Smooth muscle cell (in vitro differentiated cells): Measurements from ENCODE around the gene FBXL19. TPM values are rescaled to one million over a fixed set of nuclear protein-coding genes. Genes with fewer than 3 reads are reported as not detected.

ENCODE experiments used
- DNase-seq: peaks from one replicate; lab custom pipeline; 2025; ENCODE audit not compliant: unreplicated experiment; lab: John Stamatoyannopoulos, UW
- H2AFZ ChIP-seq: fragments of 200-600 bp; sonication (generic); 2 replicates; pipeline ENCODE4 v1.6.0; 2016; ENCODE audit warnings: antibody characterized with exemption, low read depth, mild to moderate bottlenecking
- H3F3A ChIP-seq: fragments of 200-600 bp; sonication (generic); 2 replicates; pipeline ENCODE4 v1.6.0; 2017; ENCODE audit warnings: antibody characterized with exemption, low read depth
- H3K27ac ChIP-seq: fragments of 200-600 bp; sonication (generic); 2 replicates; pipeline ENCODE4 v1.5.1; 2016; ENCODE audit warnings: low read depth, mild to moderate bottlenecking
- H3K27me3 ChIP-seq: fragments of 200-600 bp; sonication (generic); 2 replicates; pipeline ENCODE4 v1.6.1; 2016; ENCODE audit warnings: low read depth, mild to moderate bottlenecking
- H3K36me3 ChIP-seq: fragments of 200-600 bp; sonication (generic); 2 replicates; pipeline ENCODE4 v1.5.1; 2016; ENCODE audit warnings: low read depth
- H3K4me1 ChIP-seq: fragments of 200-600 bp; sonication (generic); 2 replicates; pipeline ENCODE4 v1.5.1; 2016; ENCODE audit warnings: low read depth
- H3K4me2 ChIP-seq: fragments of 200-600 bp; sonication (generic); 2 replicates; pipeline ENCODE4 v1.6.0; 2016; ENCODE audit warnings: mild to moderate bottlenecking
- H3K4me3 ChIP-seq: fragments of 200-600 bp; sonication (generic); 2 replicates; pipeline ENCODE4 v1.5.1; 2016; ENCODE audit warnings: mild to moderate bottlenecking
- H3K79me2 ChIP-seq: fragments of 200-600 bp; sonication (generic); 2 replicates; pipeline ENCODE4 v1.6.0; 2016; ENCODE audit warnings: low read depth, mild to moderate bottlenecking
- H3K9ac ChIP-seq: fragments of 200-600 bp; sonication (generic); 2 replicates; pipeline ENCODE4 v1.6.0; 2016; ENCODE audit warnings: low read depth
- H3K9me3 ChIP-seq: fragments of 200-600 bp; sonication (generic); replicated peaks from 2 replicates; pipeline ENCODE4 v1.5.1; 2016; ENCODE audit warnings: low read depth
- H4K20me1 ChIP-seq: fragments of 200-600 bp; sonication (generic); 2 replicates; pipeline ENCODE4 v1.6.0; 2016; ENCODE audit warnings: low read depth
- WGBS: methylation state at CpG from one replicate; pipeline ENCODE4 v1.1.7; 2016; ENCODE audit warnings: low lambda C conversion rate; 5-methylcytosine and 5-hydroxymethylcytosine counted together
- polyA plus RNA-seq: library from polyadenylated mRNA; unstranded; fragments of >200 nt; fragmentation: Nextera tagmentation; extraction: Ambion mirVana; gene quantifications from 2 replicates; pipeline ENCODE4 v1.2.1, GENCODE V29; 2016
- total RNA-seq: library from RNA; depleted of rRNA; stranded (reverse); fragments of >200 nt; gene quantifications from 2 replicates; pipeline ENCODE4 v1.2.3, GENCODE V29; 2014
- TF ChIP-seq, protein P1 (sequence below): fragments of 200-600 bp; sonication (generic); IDR thresholded peaks from 2 replicates; pipeline ENCODE4 v1.5.1; 2017; ENCODE audit warnings: borderline replicate concordance, mild to moderate bottlenecking, antibody characterized with exemption; ENCODE audit not compliant: insufficient read depth, poor library complexity, severe bottlenecking

Gene FBXL19
- total and polyA plus RNA-seq, 2 experiments from 2014 or later, result 1.3 to 4.5 TPM

GRCh38 chr16:30951193-30951592 lies 27.8 kb downstream of the FBXL19 start:
- H2AFZ ChIP-seq, result no peak overlapping the region
- H3K4me2 ChIP-seq, result no peak overlapping the region

GRCh38 chr16:30951750-30952149 lies 28.4 kb downstream of the FBXL19 start:
- TF ChIP-seq, protein P1, sequence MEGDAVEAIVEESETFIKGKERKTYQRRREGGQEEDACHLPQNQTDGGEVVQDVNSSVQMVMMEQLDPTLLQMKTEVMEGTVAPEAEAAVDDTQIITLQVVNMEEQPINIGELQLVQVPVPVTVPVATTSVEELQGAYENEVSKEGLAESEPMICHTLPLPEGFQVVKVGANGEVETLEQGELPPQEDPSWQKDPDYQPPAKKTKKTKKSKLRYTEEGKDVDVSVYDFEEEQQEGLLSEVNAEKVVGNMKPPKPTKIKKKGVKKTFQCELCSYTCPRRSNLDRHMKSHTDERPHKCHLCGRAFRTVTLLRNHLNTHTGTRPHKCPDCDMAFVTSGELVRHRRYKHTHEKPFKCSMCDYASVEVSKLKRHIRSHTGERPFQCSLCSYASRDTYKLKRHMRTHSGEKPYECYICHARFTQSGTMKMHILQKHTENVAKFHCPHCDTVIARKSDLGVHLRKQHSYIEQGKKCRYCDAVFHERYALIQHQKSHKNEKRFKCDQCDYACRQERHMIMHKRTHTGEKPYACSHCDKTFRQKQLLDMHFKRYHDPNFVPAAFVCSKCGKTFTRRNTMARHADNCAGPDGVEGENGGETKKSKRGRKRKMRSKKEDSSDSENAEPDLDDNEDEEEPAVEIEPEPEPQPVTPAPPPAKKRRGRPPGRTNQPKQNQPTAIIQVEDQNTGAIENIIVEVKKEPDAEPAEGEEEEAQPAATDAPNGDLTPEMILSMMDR, result no peak
- Histone ChIP-seq H4K20me1 (peaks cover 25% of the 10 kb centered on the region), H3K27me3 (no peaks in the 10 kb centered on the region), H3K36me3 (no peaks in the 10 kb centered on the region), H3K9ac (no peak overlapping the region), H3K4me2 (no peak overlapping the region), H3K4me1 (peaks cover 9% of the 10 kb centered on the region), H3K4me3 (no peak overlapping the region), H3K79me2 (no peaks in the 10 kb centered on the region), H3K27ac (no peak overlapping the region), H3F3A (peaks cover 10% of the 10 kb centered on the region), H3K9me3 (no peaks in the 10 kb centered on the region), H2AFZ (no peak overlapping the region)
- 88% methylated on average over 3 of the region's 3 CpGs for WGBS
- no peak for DNase-seq

More at GRCh38 chr16:30951193-30951592, 27.8 kb downstream of the FBXL19 start:
- TF ChIP-seq, protein P1, result no peak
- H3F3A ChIP-seq, result peaks cover 6% of the 10 kb centered on the region
- H3K79me2 ChIP-seq, result no peaks in the 10 kb centered on the region
- H4K20me1 ChIP-seq, result peaks cover 25% of the 10 kb centered on the region
- H3K36me3 ChIP-seq, result no peaks in the 10 kb centered on the region
- H3K9ac ChIP-seq, result no peak overlapping the region
- H3K27ac ChIP-seq, result no peak overlapping the region
- no peak overlapping the region for H3K4me3 ChIP-seq
- no peaks in the 10 kb centered on the region for H3K9me3 ChIP-seq
- WGBS, result 92% methylated on average over 1 of the region's 1 CpG
- no peaks in the 10 kb centered on the region for H3K27me3 ChIP-seq
- no peak for DNase-seq
- peaks cover 9% of the 10 kb centered on the region for H3K4me1 ChIP-seq

DNA sequence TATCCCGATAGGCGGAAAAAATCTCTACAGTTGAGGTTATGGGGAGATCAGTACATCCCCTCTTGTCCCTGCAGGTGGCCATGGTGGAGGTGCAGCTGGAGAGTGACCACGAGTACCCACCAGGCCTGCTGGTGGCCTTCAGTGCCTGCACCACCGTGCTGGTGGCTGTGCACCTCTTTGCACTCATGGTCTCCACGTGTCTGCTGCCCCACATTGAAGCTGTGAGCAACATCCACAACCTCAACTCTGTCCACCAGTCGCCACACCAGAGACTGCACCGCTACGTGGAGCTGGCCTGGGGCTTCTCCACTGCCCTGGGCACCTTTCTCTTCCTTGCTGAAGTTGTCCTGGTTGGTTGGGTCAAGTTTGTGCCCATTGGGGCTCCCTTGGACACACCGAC lies 29.7 kb downstream of the FBXL19 start:
- Histone ChIP-seq H3K79me2 (no peaks in the 10 kb centered on the region), H3K4me1 (peaks cover 9% of the 10 kb centered on the region), H3K9ac (no peak overlapping the region), H3K4me3 (no peak overlapping the region), H3K36me3 (no peaks in the 10 kb centered on the region), H3F3A (peaks cover 10% of the 10 kb centered on the region), H4K20me1 (peaks cover 25% of the 10 kb centered on the region), H3K9me3 (no peaks in the 10 kb centered on the region), H3K27me3 (no peaks in the 10 kb centered on the region), H2AFZ (no peak overlapping the region), H3K27ac (no peak overlapping the region), H3K4me2 (no peak overlapping the region)
- TF ChIP-seq, protein P1, result no peak
- no peak for DNase-seq
- WGBS, result 82% methylated on average over 9 of the region's 9 CpGs

DNA sequence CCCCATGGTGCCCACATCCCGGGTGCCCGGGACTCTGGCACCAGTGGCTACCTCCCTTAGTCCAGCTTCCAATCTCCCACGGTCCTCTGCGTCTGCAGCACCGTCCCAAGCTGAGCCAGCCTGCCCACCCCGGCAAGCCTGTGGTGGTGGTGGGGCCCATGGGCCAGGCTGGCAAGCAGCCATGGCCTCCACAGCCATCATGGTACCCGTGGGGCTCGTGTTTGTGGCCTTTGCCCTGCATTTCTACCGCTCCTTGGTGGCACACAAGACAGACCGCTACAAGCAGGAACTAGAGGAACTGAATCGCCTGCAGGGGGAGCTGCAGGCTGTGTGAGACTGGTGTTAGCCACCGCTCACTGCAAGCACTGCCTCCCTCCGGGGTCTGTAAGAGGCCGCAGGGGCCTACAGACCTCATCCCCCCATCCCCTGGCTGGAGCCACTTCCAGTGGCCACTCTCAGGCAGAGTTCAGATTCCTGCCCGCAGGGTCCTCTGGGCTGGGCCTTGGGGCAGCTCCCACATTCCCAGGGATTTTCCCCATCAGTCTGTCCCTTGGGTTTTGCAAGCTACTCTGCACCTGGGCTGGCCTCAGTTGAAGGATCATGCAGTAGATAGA lies 30.2 kb downstream of the FBXL19 start:
- Histone ChIP-seq H3K9me3 (no peaks in the 10 kb centered on the region), H3K4me3 (no peak overlapping the region), H3K9ac (no peak overlapping the region), H3K79me2 (peaks cover 4% of the 10 kb centered on the region), H2AFZ (no peak overlapping the region), H3F3A (peaks cover 10% of the 10 kb centered on the region), H3K36me3 (no peaks in the 10 kb centered on the region), H3K27me3 (no peaks in the 10 kb centered on the region), H3K27ac (no peak overlapping the region), H3K4me2 (no peak overlapping the region), H3K4me1 (peaks cover 12% of the 10 kb centered on the region), H4K20me1 (peaks cover 27% of the 10 kb centered on the region)
- DNase-seq, result no peak
- 31% methylated on average over 15 of the region's 15 CpGs for WGBS
- TF ChIP-seq, protein P1, result peak; percentile 71
